Fibroblast of skin of right biceps (primary cell): ENCODE data around the gene CD200.
"Not testable (repeated sequence)": the region's sequence is repeated elsewhere in the genome, so short reads cannot be mapped to it uniquely, and the experiment has no call there.

ENCODE experiments used
- DNase-seq: peaks from one replicate; pipeline ENCODE4 v3.0.0-alpha.2; 2013

CD200 gene

GRCh38 chr3:112362221-112362620 is 29.3 kb downstream of the CD200 start:
- DNase-seq: no peak

- DNase-seq: no peak
These were observed 31.3 kb downstream of the CD200 start for GRCh38 chr3:112364291-112364690.

- no peak for DNase-seq
These were observed 32.1 kb downstream of the CD200 start for GRCh38 chr3:112365035-112365434.

DNA sequence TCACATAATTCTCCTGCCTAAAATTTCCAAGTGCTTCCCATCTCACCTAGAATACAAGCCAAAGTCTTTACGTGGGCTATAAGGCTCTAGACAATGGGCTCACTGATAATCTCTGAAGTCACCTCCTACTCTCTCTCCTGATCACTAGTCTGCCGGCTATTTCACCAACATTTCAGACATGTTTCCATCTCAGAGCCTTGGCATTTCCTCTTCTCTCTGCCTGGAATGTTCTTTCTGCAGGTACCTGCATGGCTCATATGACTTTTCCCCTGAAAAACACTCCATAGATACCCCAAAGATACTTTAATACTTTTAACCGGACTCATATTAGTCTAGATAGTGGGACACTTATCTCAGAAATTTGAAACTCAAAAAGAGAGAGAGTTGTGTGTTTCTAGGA is 32.7 kb downstream of the CD200 start:
- no peak for DNase-seq

GRCh38 chr3:112366522-112366921 is 33.6 kb downstream of the CD200 start:
- no peak for DNase-seq

DNA sequence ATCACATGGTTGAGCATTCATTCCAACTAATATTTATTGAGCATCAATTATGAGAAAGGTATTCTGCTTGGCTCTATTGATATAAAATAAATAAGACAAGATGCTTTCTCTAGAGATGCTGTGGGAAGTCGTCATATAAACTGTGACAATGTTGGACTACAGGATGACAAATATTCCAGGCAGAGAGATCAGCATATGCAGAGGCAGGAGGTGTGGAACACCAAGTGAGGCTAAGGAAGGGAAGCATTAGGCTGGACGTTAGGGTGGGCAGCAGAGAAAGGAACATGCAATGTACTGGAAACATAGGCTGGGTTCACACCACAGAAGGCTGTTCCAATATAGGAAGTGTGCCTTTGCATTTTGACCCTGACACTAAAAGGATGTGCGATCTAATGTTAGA is 38.6 kb downstream of the CD200 start:
- no peak for DNase-seq

GRCh38 chr3:112372396-112372795 is 39.4 kb downstream of the CD200 start:
- DNase-seq: no peak

GRCh38 chr3:112373476-112373875 is 40.5 kb downstream of the CD200 start:
- DNase-seq: no peak

- no peak for DNase-seq
These were observed 41.0 kb downstream of the CD200 start for GRCh38 chr3:112373924-112374323.

- no peak for DNase-seq
These were observed 41.4 kb downstream of the CD200 start for GRCh38 chr3:112374333-112374734.

- no peak for DNase-seq
These were observed 42.2 kb downstream of the CD200 start for GRCh38 chr3:112375117-112375516.

- no peak for DNase-seq
These were observed 43.4 kb downstream of the CD200 start for GRCh38 chr3:112376241-112376911.

- DNase-seq: peak; percentile 86
These were observed 44.0 kb downstream of the CD200 start for GRCh38 chr3:112376992-112377391.

GRCh38 chr3:112377568-112378071 is 44.7 kb downstream of the CD200 start:
- DNase-seq: peak; percentile 56

DNA sequence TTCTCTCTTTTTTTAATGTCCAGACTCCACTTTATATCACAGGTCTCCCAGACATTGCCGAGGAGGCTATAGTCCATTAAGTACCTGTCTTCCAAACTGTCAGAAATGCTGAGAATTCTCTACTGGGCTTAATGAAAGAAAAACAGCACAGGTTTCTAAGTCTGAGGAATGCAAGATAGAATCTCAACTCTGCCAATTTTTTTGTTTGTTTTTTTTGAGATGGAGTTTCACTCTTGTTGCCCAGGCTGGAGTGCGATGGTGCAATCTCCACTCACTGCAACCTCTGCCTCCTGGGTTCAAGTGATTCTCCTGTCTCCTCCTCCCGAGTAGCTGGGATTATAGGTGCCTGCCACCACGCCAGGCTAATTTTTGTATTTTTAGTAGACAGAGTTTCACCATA is 45.4 kb downstream of the CD200 start:
- not testable (repeated sequence) for DNase-seq

- DNase-seq: peak; percentile 70
These were observed 46.2 kb downstream of the CD200 start for GRCh38 chr3:112379020-112379690.

DNA sequence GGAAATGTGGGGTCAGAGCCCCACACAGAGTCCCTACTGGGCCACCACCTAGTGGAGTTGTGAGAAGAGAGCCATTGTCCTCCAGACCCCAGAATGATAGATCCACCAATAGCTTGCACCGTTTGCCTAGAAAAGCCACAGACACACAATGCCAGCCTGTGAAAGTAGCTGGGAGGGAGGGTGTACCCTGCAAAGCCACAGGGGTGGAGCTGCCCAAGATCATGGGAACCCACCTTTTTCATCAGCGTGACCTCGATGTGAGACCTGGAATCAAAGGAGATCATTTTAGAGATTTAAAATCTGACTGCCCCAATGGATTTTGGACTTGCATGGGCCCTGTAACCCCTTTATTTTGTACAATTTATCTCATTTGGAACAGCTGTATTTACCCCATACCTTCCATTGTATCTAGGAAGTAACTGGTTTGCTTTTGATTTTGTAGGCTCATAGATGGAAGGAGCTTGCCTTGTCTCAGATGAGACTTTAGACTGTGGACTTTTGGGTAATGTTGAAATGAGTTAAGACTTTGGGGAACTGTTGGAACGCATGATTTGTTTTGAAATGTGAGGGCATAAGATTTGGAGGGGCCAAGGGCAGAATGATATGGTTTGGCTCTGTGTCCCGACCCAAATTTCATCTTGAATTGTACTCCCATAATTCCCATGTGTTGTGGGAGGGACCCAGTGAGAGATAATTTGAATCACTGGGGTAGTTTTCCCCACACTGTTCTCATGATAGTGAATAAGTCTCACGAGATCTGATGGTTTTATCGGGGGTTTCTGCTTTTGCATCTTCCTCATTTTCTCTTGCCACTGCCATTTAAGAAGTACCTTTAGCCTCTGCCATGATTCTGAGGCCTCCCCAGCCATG is 49.0 kb downstream of the CD200 start:
- DNase-seq: no peak

GRCh38 chr3:112382543-112383160 is 49.7 kb downstream of the CD200 start:
- no peak for DNase-seq

DNA sequence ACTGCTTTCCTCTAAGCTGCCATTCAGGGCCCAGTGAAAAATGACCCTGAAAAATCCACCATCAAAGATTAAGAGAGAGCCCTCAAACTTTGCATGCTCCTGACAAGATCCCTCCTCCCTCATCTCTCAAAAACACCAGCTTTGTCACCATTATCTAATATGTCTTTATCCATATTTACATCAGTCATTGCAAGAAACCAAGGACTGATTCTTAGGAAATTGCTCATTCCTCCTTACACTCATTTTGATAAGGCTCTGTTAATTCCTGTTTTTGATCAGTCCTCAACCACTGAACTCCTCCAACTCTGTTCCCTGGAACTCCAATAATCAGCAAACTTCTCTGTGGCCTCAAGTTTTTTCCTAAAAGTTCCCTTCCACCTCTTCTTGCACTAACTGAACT is 51.8 kb downstream of the CD200 start:
- DNase-seq: no peak

GRCh38 chr3:112388972-112389371 is 56.0 kb downstream of the CD200 start:
- no peak for DNase-seq

DNA sequence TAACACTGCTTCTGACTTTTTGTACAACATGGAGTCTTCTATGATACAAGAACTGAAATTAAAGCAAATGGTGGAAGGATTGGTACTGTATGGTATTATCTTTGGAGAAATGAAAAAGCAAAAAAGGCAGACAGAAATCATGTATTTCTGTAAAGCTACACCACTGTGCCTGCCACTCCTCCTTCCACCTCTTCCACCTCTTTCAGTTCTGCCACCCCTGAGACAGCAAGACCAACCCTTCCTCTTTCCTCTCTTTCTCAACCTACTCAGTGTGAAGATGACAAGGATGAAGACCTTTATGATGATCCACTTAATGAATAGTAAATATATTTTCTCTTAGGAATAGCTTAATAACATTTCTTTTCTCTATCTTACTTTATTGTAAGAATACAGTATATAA is 57.0 kb downstream of the CD200 start:
- DNase-seq: no peak

DNA sequence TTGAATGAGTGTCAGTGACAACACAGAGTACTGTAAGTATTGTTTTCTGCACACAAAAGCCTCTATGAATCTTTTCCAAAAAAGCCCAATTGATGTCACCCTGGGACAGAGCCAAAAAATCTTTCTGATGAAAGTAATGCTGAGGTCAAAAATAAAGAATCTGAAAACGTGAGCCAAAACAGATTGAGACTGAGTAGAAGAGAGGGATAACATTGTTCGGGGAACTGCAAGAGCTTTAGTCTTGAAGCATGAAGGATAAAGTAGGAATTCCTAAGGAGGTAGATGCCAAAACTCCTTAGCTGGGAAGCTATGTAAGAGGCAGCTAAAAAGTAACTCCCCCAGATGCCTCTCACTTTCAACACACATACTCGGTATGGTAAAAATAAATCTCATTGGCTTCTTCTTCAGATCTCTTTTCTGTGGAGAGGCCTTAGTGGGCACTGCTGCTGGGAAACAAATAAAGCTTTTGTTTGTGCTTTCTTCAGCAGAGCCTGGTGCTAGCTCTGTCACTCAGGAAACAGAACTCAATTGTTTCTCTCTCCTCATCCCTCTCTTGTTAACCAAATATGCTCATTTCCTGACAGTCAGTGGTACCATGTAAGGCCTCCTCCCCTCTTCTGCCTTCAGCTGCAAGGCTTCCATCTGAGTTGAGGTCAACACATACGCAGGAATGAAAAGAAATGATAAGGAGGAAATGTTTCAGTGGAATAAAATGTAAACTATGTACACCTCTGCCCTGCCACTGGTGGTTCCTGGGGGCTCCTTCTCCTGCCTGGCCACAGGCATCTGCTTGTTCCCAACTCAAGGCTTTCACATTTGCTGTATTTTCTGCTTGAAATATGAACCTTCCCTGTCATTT is 58.1 kb downstream of the CD200 start:
- DNase-seq: peak; percentile 98
